Measurements from ENCODE around the gene AGAP2. TPM values are rescaled to one million over a fixed set of nuclear protein-coding genes. Genes with fewer than 3 reads are reported as not detected.
"Not testable (repeated sequence)": the region's sequence is repeated elsewhere in the genome, so short reads cannot be mapped to it uniquely, and the experiment has no call there.

AGAP2 gene
- total RNA-seq, 1 experiment from 2014 or later, result 0.57 TPM

- BruUV-seq (replicated peaks), result no TSS peak
- Mint-ChIP-seq H3K36me3 (ENCODE audit: insufficient read depth, unreplicated experiment) (peaks cover 35% of the 10 kb centered on the region), H3K27ac (ENCODE audit: unreplicated experiment) (no peak overlapping the region), H3K4me1 (ENCODE audit: low read depth, unreplicated experiment) (peaks cover 11% of the 10 kb centered on the region), H3K4me3 (ENCODE audit: low read depth, unreplicated experiment) (no peak overlapping the region), H3K27me3 (ENCODE audit: unreplicated experiment) (peaks cover 55% of the 10 kb centered on the region), H3K9me3 (ENCODE audit: low read depth, unreplicated experiment) (no peaks in the 10 kb centered on the region)
- intact Hi-C loops (cut with micrococcal nuclease; ENCODE audit: unreplicated experiment), result no loop called here
- CTCF ChIA-PET, result interaction anchor here (0.6 to 1.5 kb wide), 5 partner anchors 10 to 382 kb away, joined by 3 to 18 read pairs (median 4); partner anchors contain the start of gene TSPAN31
- no peak for TF ChIP-seq CTCF (IDR thresholded peaks at IDR 0.05; ENCODE audit: unreplicated experiment)
- DNase-seq, result no peak
These were observed 13.4 kb downstream of the AGAP2 start for GRCh38 chr12:57724936-57725740.

- TF ChIP-seq CTCF (IDR thresholded peaks at IDR 0.05; ENCODE audit: unreplicated experiment), result no peak
- CTCF ChIA-PET, result no interaction called here
These were observed 14.3 kb downstream of the AGAP2 start for GRCh38 chr12:57724003-57724935.

DNA sequence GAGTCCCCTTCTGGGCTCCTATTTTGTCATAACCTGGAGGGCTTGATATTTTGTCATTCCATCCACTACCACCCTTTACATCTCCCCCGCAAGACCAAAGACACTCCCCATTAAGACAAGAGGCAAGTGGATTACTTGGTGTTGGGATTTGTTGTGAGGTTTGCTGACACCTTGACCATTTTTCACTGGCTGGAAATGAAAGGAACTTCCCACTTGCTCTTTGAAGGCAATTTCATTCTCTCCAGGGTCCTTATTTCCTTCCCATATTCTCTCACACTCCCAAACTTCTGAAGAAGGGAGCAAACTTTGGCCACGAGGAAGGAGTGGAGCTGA lies 14.9 kb downstream of the AGAP2 start:
- DNase-seq, result no peak
- intact Hi-C loops (cut with micrococcal nuclease; ENCODE audit: unreplicated experiment), result no loop called here
- CTCF ChIA-PET, result interaction anchor here (1.2 kb wide), 1 partner anchor 13 kb away, joined by 3 read pairs; no protein-coding TSS in a partner anchor
- H3K9me3 Mint-ChIP-seq (ENCODE audit: low read depth, unreplicated experiment), result no peaks in the 10 kb centered on the region
- H3K4me1 Mint-ChIP-seq (ENCODE audit: low read depth, unreplicated experiment), result peaks cover 11% of the 10 kb centered on the region
- no TSS peak for BruUV-seq (replicated peaks)
- H3K4me3 Mint-ChIP-seq (ENCODE audit: low read depth, unreplicated experiment), result no peak overlapping the region
- no peak for TF ChIP-seq CTCF (IDR thresholded peaks at IDR 0.05; ENCODE audit: unreplicated experiment)
- no peak overlapping the region for H3K27ac Mint-ChIP-seq (ENCODE audit: unreplicated experiment)
- H3K27me3 Mint-ChIP-seq (ENCODE audit: unreplicated experiment), result peaks cover 39% of the 10 kb centered on the region
- peaks cover 47% of the 10 kb centered on the region for H3K36me3 Mint-ChIP-seq (ENCODE audit: insufficient read depth, unreplicated experiment)

More at GRCh38 chr12:57724003-57724935, 14.3 kb downstream of the AGAP2 start:
- Mint-ChIP-seq H3K36me3 (ENCODE audit: insufficient read depth, unreplicated experiment) (peaks cover 43% of the 10 kb centered on the region), H3K9me3 (ENCODE audit: low read depth, unreplicated experiment) (no peaks in the 10 kb centered on the region), H3K4me3 (ENCODE audit: low read depth, unreplicated experiment) (no peak overlapping the region), H3K4me1 (ENCODE audit: low read depth, unreplicated experiment) (peaks cover 11% of the 10 kb centered on the region), H3K27me3 (ENCODE audit: unreplicated experiment) (peaks cover 46% of the 10 kb centered on the region), H3K27ac (ENCODE audit: unreplicated experiment) (no peak overlapping the region)
- intact Hi-C loops (cut with micrococcal nuclease; ENCODE audit: unreplicated experiment), result no loop called here
- no peak for DNase-seq
- BruUV-seq (replicated peaks), result no TSS peak

- Mint-ChIP-seq H3K27ac (ENCODE audit: unreplicated experiment) (no peak overlapping the region), H3K4me1 (ENCODE audit: low read depth, unreplicated experiment) (peaks cover 5% of the 10 kb centered on the region), H3K4me3 (ENCODE audit: low read depth, unreplicated experiment) (no peak overlapping the region), H3K9me3 (ENCODE audit: low read depth, unreplicated experiment) (no peaks in the 10 kb centered on the region), H3K36me3 (ENCODE audit: insufficient read depth, unreplicated experiment) (peaks cover 47% of the 10 kb centered on the region), H3K27me3 (ENCODE audit: unreplicated experiment) (peaks cover 33% of the 10 kb centered on the region)
- CTCF ChIA-PET, result interaction anchor here (1.2 kb wide), 1 partner anchor 13 kb away, joined by 3 read pairs; no protein-coding TSS in a partner anchor
- no TSS peak for BruUV-seq (replicated peaks)
- DNase-seq, result no peak
- TF ChIP-seq CTCF (IDR thresholded peaks at IDR 0.05; ENCODE audit: unreplicated experiment), result no peak
- intact Hi-C loops (cut with micrococcal nuclease; ENCODE audit: unreplicated experiment), result no loop called here
These were observed 15.6 kb downstream of the AGAP2 start for GRCh38 chr12:57722716-57723629.

DNA sequence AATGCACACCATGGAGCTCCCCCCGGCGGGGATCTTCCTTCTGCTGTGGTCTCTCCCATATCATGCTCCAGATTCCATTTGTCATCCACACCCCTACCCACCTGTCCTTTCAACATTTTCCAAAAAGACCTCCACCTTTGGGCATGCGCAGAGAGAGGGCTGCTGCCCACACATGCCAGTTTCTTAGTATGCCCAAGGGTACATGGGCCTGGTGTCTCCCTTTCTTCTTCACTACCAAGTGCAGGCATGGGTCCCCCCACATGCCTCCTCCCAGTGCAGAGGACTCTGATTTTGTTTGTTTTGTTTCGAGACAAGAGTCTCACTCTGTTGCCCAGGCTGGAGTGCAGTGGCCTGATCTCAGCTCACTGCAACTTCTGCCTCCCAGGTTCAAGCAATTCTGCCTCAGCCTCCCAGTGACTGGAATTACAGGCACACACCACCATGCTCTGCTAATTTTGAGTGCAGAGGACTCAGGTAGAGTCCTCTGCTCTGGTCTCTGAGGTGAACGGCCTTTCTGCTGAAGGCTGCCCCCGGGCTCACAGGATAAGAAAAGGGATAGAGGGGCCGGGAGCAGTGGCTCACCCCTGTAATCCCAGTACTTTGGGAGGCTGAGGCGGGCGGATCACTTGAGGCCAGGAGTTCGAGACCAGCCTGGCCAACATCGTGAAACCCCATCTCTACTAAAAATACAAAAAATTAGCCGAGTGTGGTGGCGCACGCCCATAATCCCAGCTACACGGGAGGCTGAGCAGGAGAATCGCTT lies 16.5 kb downstream of the AGAP2 start:
- H3K4me1 Mint-ChIP-seq (ENCODE audit: low read depth, unreplicated experiment); intact Hi-C loops (cut with micrococcal nuclease; ENCODE audit: unreplicated experiment); H3K27ac Mint-ChIP-seq (ENCODE audit: unreplicated experiment); H3K4me3 Mint-ChIP-seq (ENCODE audit: low read depth, unreplicated experiment); DNase-seq; BruUV-seq (replicated peaks); H3K9me3 Mint-ChIP-seq (ENCODE audit: low read depth, unreplicated experiment): not testable (repeated sequence)
- Mint-ChIP-seq H3K27me3 (ENCODE audit: unreplicated experiment) (peaks cover 25% of the 10 kb centered on the region), H3K36me3 (ENCODE audit: insufficient read depth, unreplicated experiment) (peaks cover 52% of the 10 kb centered on the region)
- CTCF ChIA-PET, result interaction anchor here (1.2 kb wide), 1 partner anchor 14 kb away, joined by 3 read pairs; no protein-coding TSS in a partner anchor
